Effector CD4-positive, alpha-beta T cell (primary cell): ENCODE results near the gene ISG20L2.
"Not testable (repeated sequence)": the region's sequence is repeated elsewhere in the genome, so short reads cannot be mapped to it uniquely, and the experiment has no call there.

Source experiments
- DNase-seq: peaks from one replicate; pipeline ENCODE4 v3.0.0-alpha.2; 2020
- total RNA-seq: gene quantifications from one replicate; lab custom pipeline; 2026; lab: John Stamatoyannopoulos, UW

Gene ISG20L2, protein sequence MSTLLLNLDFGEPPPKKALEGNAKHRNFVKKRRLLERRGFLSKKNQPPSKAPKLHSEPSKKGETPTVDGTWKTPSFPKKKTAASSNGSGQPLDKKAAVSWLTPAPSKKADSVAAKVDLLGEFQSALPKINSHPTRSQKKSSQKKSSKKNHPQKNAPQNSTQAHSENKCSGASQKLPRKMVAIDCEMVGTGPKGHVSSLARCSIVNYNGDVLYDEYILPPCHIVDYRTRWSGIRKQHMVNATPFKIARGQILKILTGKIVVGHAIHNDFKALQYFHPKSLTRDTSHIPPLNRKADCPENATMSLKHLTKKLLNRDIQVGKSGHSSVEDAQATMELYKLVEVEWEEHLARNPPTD
- total RNA-seq = 52.9 reads per million, percentile 69 among the genes with 10 or more reads in this experiment

DNA sequence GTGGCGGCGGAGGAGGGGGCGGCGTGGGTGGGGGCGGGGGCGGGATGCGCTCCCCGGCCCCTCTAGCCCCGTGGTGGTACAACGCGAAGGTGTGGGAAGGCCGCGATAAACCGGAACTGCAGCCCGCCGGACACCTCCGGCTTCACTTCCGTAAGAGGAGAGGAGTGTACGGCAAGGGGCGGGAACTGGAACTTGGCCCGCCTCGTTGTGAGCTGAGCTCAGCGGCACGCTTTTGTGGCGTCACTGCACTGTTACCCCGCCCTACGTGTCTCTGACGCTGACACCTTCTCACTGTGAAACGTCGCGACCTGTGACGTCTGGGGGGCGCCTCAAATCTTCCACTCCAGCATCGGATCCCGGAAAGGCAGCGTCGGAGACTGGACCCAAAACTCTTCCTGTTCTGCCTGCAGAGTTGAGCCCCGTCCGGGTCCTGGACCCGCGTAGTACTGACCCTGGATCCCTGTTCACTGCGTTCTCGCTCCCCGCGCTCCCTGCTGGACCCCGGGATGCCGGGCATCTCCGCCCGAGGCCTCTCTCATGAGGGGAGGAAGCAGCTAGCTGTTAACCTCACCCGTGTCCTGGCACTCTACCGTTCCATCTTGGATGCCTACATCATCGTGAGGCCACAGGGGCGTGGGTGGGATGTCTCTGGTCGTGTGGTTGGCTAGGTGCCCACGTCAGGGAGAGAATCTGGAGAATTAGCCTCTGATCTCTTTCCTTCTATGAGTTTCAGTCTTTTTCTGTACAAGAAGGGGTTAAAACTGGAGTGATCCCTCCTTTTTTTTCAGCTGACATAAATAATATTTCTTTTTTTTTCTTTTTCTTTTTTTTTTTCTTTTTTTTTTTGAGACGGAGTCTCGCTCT is at the start of gene ISG20L2:
Gene ISG20L2, minus strand, starts transcription at position 168 of the 864 bp plus-strand sequence. CDS start 1,114 bp downstream, outside the sequence.
- DNase-seq = peak; percentile 94

DNA sequence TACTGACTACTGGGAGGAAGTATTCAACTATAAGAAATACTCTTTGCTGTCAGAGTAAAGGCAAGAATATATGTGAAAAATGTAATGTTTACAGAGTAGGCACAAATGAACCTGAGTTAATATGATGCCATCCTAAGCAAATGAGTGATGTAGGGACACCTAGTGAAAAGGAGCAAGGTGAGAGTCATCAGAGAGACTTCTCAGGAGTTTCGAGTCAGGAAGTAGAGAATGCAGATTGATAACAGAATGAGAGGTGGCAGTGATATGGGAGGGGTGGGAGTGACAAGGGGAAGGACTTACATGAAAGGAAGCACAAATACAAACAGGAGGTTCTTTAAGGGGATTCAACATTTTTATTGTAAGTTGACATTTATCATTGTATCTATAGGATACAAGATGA is 49.0 kb upstream of the ISG20L2 start:
- no peak for DNase-seq

DNA sequence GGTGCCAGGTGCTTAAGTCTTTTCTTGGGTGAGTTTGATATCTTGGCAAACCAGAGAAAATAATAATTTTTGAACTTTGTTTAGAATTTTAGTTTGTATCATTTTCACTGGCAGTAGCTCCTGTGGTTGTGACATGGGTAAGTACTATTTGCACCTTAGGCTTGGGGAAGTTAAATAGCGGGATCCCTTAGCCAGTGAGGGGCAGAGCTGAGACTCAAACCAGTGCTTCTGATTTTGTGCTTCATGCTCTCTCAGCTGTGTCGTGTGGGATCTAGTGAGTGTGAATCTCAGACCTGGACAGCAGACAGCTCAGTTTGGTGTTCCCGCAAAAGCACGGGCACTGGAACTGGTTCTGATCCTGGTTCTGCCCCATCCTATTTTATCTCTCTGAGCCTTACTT is 48.4 kb upstream of the ISG20L2 start:
- DNase-seq = no peak

DNA sequence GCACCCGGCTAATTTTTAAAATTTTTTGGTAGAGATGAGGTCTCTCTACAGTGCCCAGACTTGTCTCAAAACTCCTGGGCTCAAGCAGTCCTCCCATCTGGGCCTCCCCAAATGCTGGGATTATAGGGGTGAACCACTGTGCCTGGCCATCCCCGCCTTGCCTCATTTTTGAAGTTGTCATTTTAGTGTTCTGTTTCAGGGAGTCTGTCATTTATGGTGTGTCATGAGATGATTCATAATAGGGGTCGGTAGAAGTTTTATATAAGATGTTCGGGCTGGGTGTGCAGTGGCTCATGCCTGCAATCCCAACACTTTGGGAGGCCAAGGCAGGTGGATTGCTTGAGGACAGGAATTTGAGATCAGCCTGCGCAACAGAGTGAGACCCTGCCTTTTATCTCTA is 47.2 kb upstream of the ISG20L2 start:
- DNase-seq = no peak

DNA sequence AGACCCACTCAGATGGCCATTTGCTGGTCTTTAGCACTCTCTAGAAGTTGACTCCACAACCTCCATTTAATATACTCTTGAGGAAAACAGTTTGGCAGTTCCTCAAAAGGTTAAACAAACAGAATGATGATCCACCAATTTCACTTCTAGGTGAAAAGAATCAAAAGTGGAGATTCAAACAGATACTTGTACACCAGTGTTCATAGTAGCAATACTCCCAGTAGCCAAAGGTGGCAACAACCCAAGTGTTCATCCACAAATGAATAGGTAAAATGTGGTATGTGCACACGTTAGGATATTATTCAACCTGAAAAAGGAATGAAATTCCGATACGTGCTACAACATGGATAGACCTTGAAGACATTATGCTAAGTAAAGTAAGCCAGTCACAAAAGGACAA is 45.0 kb upstream of the ISG20L2 start:
- DNase-seq = no peak

DNA sequence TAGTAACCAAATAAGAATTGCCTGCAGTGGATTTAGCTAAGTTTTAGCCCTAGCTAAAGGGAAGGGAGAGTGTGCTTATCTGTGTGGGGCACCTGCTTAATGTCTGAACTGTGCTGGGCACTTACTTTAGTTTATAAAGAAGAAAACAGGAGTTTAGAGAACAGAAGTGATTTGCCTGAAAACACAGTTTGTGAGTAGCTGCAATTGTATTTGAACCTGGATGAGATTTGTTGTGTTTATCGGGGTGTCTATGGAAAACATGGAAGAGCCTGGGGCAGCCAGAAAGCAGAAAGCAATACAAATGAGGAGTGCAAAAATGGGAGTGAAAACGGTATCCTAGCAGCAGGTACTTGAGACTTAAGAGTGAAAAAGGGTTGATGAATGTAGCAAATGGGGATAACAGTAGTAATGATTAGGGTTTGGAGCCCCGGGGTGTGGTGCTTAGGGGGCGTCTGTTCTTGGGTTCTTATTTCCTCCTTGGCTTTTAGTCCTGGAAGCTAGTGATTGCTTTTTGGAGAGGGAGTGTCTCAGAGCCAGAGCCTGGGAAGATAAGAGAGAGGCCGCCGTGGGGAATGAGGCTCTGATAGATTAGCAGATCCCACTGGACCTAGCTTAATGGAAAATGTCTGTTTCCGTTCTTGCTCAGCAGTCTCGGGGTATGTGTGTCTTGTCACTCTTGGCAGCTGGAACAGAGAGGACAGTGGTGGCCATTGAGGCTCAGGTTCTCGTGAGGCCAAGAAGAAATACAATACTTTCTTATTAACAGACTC is 44.3 kb upstream of the ISG20L2 start:
- DNase-seq = no peak

DNA sequence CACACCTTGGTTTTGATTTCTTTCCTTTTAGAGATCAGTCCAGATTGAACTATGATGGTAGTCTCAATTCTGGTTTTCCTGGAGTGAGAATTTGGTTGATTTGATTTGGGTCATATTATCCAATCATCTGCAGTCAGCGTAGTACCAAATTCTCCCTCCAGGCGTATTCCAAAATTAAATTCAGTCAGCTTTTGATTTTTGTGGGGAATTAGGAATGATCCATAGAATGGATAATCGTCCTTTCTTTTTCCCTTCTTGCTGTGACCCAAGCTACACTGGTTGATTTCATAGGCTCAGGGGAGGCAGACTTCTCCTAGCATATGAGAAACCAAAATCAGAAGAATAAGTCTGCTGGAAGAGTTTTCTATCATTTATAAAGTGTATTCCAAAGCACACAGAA is 43.7 kb upstream of the ISG20L2 start:
- DNase-seq = no peak

DNA sequence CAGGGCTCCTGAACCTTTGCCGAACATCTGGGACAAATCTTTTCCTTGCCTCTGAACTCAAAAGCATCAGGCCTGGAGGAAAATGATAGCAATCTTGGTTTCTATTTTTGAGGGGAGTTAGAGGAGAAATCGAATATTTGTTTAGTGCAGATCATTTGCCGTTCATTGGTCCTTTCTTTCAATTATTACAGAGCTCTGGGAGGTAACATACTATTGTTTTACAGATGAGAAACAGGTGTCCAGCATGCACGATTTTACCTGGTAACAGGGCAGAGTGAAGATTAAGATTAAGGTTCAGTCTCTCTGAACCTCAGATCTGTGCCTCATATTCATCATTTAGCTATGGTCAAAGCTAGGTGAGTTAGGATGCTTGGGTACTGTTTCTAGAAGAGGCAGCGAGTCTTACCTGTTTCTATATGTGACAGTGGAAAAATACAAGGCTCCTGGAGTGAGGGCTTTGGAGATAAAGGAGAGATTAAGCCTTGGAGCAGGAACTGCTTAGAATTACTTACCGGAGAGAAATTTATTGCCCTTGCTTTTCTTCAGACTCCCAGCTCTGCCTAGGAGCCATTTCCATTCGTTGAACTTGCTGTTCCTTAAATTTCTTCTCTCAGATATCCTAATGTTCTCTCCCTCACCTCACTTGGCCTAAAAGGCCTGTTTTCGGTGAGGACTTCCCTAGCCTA is 40.2 kb upstream of the ISG20L2 start:
- DNase-seq = no peak

DNA sequence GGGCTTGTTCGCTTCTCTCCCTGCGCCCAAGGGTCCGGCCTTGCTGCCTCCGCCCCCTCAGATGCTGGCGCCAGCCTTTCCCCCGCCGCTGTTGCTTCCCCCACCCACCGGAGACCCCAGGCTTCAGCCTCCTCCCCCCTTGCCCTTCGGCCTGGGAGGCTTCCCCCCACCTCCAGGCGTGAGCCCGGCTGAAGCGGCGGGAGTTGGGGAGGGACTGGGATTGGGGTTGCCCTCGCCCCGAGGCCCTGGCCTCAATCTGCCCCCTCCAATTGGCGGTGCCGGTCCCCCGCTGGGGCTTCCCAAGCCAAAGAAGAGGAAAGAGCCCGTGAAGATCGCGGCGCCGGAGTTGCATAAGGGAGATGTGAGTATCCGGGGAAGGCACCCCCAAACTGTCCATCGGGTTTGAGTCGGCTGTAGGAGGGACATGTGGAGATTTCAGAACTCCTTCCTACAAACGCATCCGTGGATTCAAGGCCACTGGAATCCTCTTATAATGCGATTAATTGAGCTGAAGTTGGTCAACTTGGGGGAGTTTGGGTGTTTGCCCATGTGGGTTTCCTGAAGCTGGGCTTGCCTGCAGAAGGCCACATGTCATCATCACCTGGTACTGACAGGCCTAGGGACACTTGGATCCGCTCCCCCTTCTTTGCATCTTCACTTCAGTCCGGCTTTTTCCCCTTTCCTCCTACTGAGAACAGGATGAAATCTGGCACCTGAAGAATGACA is 39.5 kb upstream of the ISG20L2 start:
- DNase-seq = peak; percentile 36

DNA sequence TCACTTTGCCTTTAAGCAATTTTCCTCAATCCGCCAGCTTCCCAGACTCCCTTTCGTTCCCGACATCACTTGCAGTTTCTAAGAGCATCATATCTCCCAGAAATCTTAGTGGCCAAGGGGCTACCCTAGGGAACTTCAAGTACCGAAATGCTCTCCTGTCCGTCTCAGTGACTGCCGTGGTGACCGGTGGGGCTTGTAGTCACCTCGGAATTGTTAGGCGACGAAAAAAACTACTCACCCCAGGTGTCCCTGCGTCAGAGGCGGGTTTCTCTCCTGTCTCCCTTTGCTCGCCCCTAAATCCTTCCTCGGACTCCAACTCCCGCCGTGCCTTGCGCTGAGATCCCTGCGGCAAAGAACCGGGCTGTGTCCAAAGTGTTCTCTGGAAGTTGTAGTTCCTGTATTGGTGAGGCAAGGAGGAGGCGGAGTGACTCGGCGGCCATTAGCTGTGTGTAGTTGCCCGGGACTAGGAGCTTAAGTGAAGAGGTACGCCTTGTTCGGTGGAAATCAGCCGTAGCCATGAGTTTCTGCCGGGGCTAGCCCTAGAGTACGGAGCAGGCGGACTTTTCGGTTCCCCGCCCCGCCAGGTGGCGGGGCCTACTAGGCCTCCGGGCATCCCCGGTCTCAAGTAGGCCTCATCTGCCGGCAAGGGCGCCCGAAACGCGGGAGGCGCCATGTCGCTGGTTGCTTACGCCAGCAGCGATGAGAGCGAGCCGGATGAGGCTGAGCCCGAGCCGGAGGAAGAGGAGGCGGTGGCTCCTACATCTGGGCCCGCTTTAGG is 38.7 kb upstream of the ISG20L2 start, which contains the start of gene PRCC:
Gene PRCC, plus strand, starts transcription at position 435 of the 778 bp plus-strand sequence. Its CDS starts 237 bp downstream, at position 672.
- DNase-seq = peak; percentile 97

DNA sequence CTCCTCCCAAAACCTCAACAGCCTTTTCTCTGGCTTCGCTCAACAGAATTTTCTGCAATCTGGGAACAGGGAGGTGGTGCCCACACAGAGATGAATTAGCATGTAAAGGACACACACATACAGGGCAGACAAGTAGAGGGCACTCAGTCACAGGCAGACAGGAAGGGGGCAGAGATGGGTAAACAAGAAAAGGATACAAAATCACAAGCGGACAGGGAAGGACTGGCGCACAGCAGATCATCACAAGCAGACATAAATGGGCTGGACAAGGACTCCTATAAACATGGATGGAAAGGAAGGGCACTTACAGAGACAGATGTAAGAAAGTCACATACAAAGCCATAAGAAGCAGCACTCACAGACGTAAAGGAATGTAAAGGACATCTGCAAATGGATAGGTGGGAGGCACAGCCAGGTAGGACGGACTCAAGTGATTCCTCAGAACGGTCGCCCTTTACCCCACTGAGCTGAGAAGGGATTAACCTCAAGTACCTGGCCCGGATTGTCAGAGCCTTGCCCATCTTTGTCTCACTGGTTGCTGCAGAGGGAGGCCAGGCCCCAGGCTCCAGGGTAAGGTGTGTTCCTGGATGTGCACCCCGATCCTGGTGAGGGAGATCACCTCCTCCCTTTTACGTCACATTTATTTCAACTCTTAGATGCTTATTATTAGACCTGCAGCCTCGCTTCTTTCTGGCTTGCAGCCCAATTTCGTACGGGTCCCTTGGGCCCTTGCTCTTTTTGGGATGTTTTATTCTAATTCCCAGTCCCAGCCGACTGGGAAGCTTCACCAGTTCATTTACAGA is 37.9 kb upstream of the ISG20L2 start:
- DNase-seq = no peak

DNA sequence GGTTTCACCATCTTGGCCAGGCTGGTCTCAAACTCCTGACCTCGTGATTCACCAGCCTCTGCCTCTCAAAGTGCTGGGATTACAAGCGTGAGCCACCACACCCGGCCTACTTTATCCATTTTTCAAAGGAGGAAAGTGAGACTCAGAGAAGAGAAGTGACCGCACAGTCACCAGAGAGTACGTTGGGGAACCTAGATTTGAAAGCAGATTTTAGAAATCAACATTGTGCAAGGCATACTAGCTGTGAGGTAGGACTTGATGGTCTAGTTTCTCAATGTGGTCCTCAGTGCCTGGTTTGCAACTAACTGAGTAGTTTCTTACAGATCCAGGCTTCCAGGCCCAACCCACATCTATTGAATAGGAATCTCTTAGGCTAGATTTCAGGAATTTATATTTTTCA is 37.1 kb upstream of the ISG20L2 start:
- no peak for DNase-seq

DNA sequence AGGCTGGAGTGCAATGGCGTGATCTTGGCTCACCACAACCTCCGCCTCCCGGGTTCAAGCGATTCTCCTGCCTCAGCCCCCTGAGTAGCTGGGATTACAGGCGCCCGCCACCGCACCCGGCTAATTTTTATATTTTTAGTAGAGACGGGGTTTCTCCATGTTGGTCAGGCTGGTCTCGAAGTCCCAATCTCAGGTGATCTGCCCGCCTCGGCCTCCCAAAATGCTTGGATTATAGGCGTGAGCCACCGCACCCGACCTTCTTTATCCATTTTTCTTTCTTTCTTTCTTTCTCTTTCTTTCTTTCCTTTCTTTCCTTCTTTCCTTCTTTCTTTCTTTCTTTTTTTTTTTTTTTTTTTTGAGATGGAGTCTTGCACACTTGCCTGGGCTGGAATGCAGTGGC is 36.6 kb upstream of the ISG20L2 start:
- DNase-seq = not testable (repeated sequence)

DNA sequence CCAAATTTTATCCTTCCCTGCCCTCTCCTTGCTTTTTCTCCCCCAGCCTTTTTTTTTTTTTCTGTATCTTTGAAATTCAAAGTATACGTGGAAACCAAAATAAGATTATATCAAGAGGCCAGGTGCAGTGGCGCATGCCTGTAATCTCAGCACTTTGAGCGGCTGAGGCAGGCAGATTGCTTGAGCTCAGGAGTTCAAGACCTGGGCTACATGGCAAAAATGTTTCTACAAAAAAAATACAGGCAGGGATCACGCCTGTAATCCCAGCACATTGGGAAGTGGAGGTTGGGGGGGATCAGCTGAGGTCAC is 32.2 kb upstream of the ISG20L2 start:
- no peak for DNase-seq

DNA sequence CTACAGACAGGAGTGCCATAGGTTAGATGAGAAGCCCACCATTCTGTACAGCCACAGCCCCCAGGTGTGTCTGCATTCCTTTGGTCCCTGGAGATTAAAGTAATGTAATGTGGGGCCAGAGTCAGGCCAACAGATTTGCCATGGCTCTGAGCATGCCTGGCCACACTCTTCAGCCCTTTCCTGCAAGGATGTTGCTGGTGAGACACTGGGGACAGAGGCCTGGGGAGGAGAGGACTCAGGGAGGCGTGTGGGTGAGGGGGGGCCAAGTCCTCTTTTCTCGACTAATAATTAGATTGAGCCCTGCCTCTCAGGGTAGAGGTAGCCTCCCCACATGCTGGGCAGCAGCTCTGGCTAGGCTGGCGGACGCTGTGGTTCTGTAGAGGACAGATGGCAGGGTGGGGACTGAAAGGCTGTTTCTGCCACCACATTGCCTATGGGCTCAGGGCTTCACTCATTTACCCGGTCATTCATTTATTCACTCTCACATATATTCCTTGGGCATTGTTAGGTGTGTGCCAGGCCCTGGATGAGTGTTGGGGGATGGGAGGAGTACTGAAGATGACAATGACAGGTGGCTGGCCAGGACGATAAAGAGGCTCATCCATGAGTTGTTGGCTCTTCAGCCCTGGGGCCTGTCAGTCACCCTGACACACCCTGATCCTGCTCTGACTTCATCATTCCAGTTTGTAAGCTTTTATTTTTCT is 31.7 kb upstream of the ISG20L2 start:
- no peak for DNase-seq

DNA sequence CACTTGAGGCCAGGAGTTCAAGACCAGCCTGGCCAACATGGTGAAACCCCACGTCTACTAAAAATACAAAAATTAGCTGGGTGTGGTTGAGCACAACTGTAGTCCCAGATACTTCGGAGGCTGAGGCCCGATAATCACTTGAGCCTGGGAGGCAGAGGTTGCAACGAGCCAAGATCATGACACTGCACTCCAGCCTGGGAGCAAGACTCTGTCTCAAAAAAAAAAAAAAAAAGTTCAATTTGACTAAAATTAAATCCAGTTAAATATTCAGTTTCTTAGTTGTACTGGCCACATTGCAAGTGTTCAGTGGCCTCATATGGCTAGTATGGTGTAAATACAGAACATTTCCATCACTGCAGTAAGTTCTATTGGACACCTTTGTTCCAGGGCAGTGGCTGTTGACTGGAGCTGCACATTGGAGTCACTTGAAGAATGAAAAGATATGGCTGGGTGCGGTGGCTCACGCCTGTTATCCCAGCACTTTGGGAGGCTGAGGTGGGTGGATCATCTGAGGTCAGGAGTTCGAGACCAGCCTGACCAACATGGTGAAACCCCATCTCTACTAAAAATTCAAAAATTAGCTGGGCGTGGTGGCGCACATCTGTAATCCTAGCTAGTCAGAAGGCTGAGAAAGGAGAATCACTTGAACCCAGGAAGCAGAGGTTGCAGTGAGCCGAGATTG is 29.1 kb upstream of the ISG20L2 start:
- not testable (repeated sequence) for DNase-seq

DNA sequence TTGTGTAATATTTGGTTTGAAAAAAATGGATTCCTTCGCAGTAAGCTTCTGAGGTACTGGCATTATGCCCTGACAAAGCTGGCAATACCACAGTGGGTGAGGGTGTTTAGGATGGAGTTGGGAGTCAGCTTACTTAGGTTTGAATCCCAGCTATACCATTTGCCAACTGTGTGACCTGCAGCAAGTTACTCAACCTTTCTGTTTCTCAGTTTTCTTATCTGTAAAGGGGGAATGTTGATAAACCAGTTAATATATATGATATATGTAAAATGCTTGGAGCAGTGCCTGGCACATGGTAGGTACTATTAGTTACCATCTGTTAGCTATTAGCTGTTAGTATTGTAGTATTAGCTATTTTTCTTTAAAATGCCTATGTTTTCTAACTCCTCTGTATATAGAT is 27.8 kb upstream of the ISG20L2 start:
- DNase-seq = no peak

DNA sequence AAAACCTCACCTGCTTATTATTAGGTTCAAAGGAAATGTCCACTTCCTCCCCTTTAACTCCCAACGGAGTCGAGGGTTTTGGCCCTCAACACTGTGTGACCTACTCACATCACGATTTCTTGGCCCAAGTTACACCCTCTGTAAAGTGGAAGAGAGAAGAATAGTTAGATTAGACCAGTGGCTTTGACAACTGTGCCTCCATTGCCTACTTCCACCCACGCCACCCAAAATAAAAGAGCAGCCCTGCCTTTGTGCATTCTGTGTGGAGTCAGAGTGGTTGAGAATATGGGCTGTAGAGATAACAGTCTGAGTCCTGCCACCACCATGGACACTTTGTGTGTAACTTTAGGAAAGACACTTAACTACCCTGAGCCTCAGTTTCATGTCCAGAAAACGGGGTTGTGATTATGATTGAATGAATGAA is 27.0 kb upstream of the ISG20L2 start:
- no peak for DNase-seq

DNA sequence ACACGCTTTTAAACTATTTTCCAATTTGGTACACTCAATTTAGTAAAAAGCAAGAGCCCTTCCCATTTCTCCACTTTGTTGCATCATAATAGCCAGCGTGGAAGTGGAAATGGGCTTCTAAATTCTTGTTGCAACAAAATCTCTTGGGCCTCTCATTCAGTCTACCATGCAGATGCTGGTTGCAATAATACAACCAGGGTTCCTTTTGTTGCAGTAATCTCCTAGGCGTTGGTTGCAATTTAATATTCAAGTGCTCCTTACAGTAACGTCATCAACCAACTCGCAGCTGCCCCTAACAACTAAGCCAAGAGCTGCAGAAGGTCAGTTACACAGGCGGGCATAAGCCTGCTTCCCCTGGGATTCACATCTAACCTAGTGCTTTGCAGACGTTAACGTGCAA is 25.7 kb upstream of the ISG20L2 start:
- DNase-seq = no peak
